GM18511 (cell line): Measurements from ENCODE around the gene TAP1.
"Not testable (repeated sequence)": the region's sequence is repeated elsewhere in the genome, so short reads cannot be mapped to it uniquely, and the experiment has no call there.

ENCODE experiments used
- ATAC-seq: cut with Tn5 transposase; IDR thresholded peaks from one replicate; pipeline ENCODE4 v1.9.1; 2021; ENCODE audit warnings: mild to moderate bottlenecking, moderate library complexity; ENCODE audit not compliant: unreplicated experiment

The TAP1 gene

GRCh38 chr6:32853541-32854375 is at the start of gene TAP1, which contains the start of gene PSMB9:
Gene TAP1, minus strand, starts transcription at chr6:32853704. Its CDS starts 68 bp downstream, at chr6:32853636.
Gene PSMB9, plus strand, starts transcription at chr6:32854192. Its CDS starts 38 bp downstream, at chr6:32854230.
- ATAC-seq, result peak; percentile 88

- ATAC-seq, result peak; percentile 18
Measured at GRCh38 chr6:32895006-32895345, 41.5 kb upstream of the TAP1 start.

- peak; percentile 97 for ATAC-seq
Measured at GRCh38 chr6:32894085-32895005, 40.8 kb upstream of the TAP1 start.

GRCh38 chr6:32890831-32891230 is 37.3 kb upstream of the TAP1 start:
- no peak for ATAC-seq

- ATAC-seq, result no peak
Measured at GRCh38 chr6:32889533-32889932, 36.0 kb upstream of the TAP1 start.

- no peak for ATAC-seq
Measured at GRCh38 chr6:32888576-32888975, 35.1 kb upstream of the TAP1 start.

GRCh38 chr6:32887616-32888015 is 34.1 kb upstream of the TAP1 start:
- no peak for ATAC-seq

GRCh38 chr6:32886681-32887383 is 33.3 kb upstream of the TAP1 start:
- ATAC-seq, result no peak

- no peak for ATAC-seq
Measured at GRCh38 chr6:32885698-32886286, 32.3 kb upstream of the TAP1 start.

GRCh38 chr6:32883789-32884188 is 30.3 kb upstream of the TAP1 start:
- no peak for ATAC-seq

GRCh38 chr6:32882879-32883250 is 29.4 kb upstream of the TAP1 start:
- ATAC-seq, result no peak

GRCh38 chr6:32880962-32881361 is 27.5 kb upstream of the TAP1 start:
- ATAC-seq, result not testable (repeated sequence)

GRCh38 chr6:32879691-32880090 is 26.2 kb upstream of the TAP1 start:
- ATAC-seq, result no peak

- no peak for ATAC-seq
Measured at GRCh38 chr6:32876603-32877002, 23.1 kb upstream of the TAP1 start.

GRCh38 chr6:32873947-32874346 is 20.4 kb upstream of the TAP1 start:
- ATAC-seq, result not testable (repeated sequence)

GRCh38 chr6:32868257-32868788 is 14.8 kb upstream of the TAP1 start:
- ATAC-seq, result no peak

GRCh38 chr6:32867554-32868256 is 14.2 kb upstream of the TAP1 start:
- ATAC-seq, result no peak

GRCh38 chr6:32867022-32867477 is 13.5 kb upstream of the TAP1 start:
- peak; percentile 52 for ATAC-seq

- no peak for ATAC-seq
Measured at GRCh38 chr6:32865724-32866443, 12.4 kb upstream of the TAP1 start.
